Activated CD8-positive, alpha-beta T cell treated with anti-CD3 and anti-CD28 coated beads for 36 hours (primary cell): ENCODE measurements around the gene SLC43A3. TPM values are rescaled to one million over a fixed set of nuclear protein-coding genes. Genes with fewer than 3 reads are reported as not detected.

Experiments used
- ATAC-seq: fragments of 200-7000 bp; cut with Tn5 transposase; one replicate; pipeline ENCODE4 v1.10.0; 2021; ENCODE audit warnings: mild to moderate bottlenecking, moderate library complexity
- CTCF ChIA-PET: fragments of 350-600 bp; sonication (Branson Sonifier 250); formaldehyde crosslinking; loops from one replicate; lab custom pipeline; 2021; ENCODE audit warnings: antibody characterized with exemption; lab: Charles Lee
- POLR2A ChIA-PET: fragments of 350-600 bp; sonication (Branson Sonifier 250); formaldehyde crosslinking; loops from one replicate; lab custom pipeline; 2021; ENCODE audit warnings: antibody characterized with exemption; lab: Charles Lee
- DNase-seq: peaks from one replicate; pipeline ENCODE4 v3.0.0-alpha.2; 2020
- H3K27ac Mint-ChIP-seq: one replicate; pipeline ENCODE4 v1.8.0; 2021; ENCODE audit warnings: mild to moderate bottlenecking, mixed read lengths
- H3K27me3 Mint-ChIP-seq: one replicate; pipeline ENCODE4 v1.8.0; 2021; ENCODE audit warnings: mixed read lengths
- H3K36me3 Mint-ChIP-seq: one replicate; pipeline ENCODE4 v1.8.0; 2021; ENCODE audit warnings: low read depth, mixed read lengths
- H3K4me1 Mint-ChIP-seq: one replicate; pipeline ENCODE4 v1.8.0; 2021; ENCODE audit warnings: low read depth, mixed read lengths
- H3K4me3 Mint-ChIP-seq: one replicate; pipeline ENCODE4 v1.8.0; 2021; ENCODE audit warnings: mild to moderate bottlenecking, moderate library complexity, mixed read lengths
- H3K9me3 Mint-ChIP-seq: one replicate; pipeline ENCODE4 v1.8.0; 2021; ENCODE audit warnings: mixed read lengths
- intact Hi-C: fragments of 100-400 bp; cut with micrococcal nuclease; formaldehyde crosslinking; loops from one replicate; pipeline ENCODE4 v1.10.0; 2022
- total RNA-seq, 2 experiments: library from RNA; stranded (reverse); gene quantifications; one replicate each; pipeline ENCODE4 v1.2.3, GENCODE V29; 2021
- TF ChIP-seq, protein P1 (sequence below): fragments of 200-600 bp; IDR thresholded peaks from one replicate; pipeline ENCODE4 v1.8.0; 2022; ENCODE audit warnings: antibody characterized with exemption, mild to moderate bottlenecking

The SLC43A3 gene
- total RNA-seq, 2 experiments from 2014 or later = 294 to 300 TPM

DNA sequence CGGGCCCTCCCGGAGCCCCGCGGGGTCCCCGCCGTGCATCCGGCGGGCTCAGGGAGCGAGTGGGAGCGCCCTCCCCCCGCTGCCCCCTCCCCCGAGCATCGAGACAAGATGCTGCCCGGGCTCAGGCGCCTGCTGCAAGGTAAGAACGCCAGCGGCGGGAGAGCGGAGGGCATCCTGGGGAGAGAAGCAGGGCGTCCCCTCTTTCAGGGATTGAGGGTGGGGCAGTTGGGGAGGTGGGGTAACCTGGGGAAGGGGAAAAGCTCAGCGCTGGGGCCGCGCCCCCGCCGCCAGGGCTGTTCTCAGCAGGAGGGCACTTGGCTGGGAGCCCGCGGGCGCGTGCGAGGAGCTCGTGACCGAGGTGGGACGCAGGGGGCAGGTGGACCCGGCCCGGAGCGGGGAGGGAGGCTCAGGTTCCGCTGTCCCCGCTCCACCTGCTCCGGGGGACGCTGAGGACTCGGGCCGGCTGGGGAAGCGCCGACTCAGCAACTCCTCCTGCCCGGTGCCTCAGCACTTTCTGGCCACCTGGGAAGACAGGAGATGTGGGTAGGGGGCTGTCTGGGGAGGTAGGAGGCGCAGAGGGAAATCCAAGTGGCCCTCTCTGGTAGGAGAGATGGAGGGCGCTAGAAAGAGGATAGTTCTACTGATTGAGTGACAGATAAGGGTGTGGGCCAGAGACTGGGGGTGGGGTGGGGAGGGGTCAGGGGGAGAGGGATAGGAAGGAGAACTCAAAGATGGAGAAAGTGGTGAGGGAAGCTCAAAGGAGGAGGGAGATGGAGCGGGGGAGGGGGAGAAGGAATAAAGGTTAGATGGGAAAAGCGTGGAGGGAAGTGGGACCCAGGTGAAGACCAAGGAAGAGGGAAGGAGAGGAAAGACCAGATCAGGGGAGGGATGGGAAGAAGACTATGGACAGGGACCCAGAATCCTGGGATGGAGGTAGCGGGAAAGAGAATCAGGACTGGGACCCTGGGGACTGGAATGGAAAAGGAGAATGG lies 34.1 kb upstream of the SLC43A3 start:
- Mint-ChIP-seq H3K27ac (no peak overlapping the region), H3K4me3 (no peak overlapping the region), H3K27me3 (peaks cover 33% of the 10 kb centered on the region), H3K36me3 (no peaks in the 10 kb centered on the region), H3K4me1 (peaks cover 21% of the 10 kb centered on the region), H3K9me3 (no peaks in the 10 kb centered on the region)
- ChIA-PET CTCF (interaction anchor here (1.2 to 9.1 kb wide), 9 partner anchors 11 to 180 kb away, joined by 3 to 254 read pairs (median 16); partner anchors contain the start of genes SLC43A1 and TIMM10), POLR2A (interaction anchor here (1.1 to 1.5 kb wide), 4 partner anchors 13 to 36 kb away, joined by 3 to 6 read pairs (median 4); partner anchors contain the start of gene SLC43A3)
- DNase-seq (no peak), ATAC-seq (no peak)
- TF ChIP-seq, protein P1, sequence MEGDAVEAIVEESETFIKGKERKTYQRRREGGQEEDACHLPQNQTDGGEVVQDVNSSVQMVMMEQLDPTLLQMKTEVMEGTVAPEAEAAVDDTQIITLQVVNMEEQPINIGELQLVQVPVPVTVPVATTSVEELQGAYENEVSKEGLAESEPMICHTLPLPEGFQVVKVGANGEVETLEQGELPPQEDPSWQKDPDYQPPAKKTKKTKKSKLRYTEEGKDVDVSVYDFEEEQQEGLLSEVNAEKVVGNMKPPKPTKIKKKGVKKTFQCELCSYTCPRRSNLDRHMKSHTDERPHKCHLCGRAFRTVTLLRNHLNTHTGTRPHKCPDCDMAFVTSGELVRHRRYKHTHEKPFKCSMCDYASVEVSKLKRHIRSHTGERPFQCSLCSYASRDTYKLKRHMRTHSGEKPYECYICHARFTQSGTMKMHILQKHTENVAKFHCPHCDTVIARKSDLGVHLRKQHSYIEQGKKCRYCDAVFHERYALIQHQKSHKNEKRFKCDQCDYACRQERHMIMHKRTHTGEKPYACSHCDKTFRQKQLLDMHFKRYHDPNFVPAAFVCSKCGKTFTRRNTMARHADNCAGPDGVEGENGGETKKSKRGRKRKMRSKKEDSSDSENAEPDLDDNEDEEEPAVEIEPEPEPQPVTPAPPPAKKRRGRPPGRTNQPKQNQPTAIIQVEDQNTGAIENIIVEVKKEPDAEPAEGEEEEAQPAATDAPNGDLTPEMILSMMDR = no peak
- intact Hi-C loops = no loop called here

DNA sequence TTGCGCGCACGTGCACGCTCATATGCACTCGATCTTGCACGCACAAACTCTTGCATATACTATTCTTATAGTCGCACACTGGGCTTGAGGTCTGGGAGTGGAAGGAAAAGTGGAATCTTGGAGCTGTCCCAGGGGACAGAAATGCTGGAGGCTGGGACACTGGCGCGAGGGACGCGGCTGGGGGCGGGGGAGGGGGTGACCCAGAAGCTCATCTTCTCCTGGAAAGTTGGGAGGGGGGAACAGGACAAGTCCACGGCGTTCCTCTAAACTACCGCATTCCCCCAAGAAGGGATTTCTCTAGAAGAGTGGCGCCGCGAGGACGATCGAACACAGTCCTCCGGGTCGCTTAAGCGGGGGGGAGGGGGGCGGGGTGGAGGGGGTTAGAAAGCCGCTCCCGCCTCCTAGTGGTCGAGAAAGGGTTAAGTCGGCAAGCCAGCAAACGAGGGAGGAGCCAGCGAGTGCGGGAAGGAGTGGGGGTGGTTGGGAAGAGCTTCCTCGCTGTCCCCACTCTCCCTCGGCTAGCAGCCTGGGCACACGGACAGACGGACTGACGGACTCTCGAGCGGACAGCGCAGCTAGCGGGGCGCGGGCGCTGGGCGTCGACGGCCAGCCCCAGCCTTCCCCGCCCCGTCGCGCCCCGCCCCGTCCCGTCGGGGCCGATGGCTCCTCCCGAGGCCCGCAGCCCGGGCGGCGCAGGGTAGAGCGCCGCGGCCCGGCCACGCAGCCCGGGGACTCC lies 33.3 kb upstream of the SLC43A3 start, which contains the start of gene RTN4RL2:
RTN4RL2 (plus strand) TSS at position 507 of the 736 bp plus-strand sequence. CDS start 338 bp downstream, outside the sequence.
- ChIA-PET POLR2A (interaction anchor here (0.6 to 1.5 kb wide), 6 partner anchors 13 to 35 kb away, joined by 3 to 6 read pairs (median 4); partner anchors contain the start of gene SLC43A3), CTCF (interaction anchor here (0.7 to 9.1 kb wide), 13 partner anchors 10 to 181 kb away, joined by 3 to 254 read pairs (median 6); partner anchors contain the start of genes PRG2, SLC43A1, SLC43A3 and TIMM10)
- H3K27ac Mint-ChIP-seq = no peak within 1 kb of the TSS
- H3K9me3 Mint-ChIP-seq = no peaks in the 10 kb centered on the region
- DNase-seq (peak; percentile 71), ATAC-seq (peak; percentile 54)
- no peaks in the 10 kb centered on the region for H3K36me3 Mint-ChIP-seq
- H3K4me1 Mint-ChIP-seq = peaks cover 21% of the 10 kb centered on the region
- peak within 1 kb of the TSS; percentile 69 for H3K4me3 Mint-ChIP-seq
- peaks cover 33% of the 10 kb centered on the region for H3K27me3 Mint-ChIP-seq
- intact Hi-C loops = no loop called here
- TF ChIP-seq, protein P1 = peak; percentile 77

DNA sequence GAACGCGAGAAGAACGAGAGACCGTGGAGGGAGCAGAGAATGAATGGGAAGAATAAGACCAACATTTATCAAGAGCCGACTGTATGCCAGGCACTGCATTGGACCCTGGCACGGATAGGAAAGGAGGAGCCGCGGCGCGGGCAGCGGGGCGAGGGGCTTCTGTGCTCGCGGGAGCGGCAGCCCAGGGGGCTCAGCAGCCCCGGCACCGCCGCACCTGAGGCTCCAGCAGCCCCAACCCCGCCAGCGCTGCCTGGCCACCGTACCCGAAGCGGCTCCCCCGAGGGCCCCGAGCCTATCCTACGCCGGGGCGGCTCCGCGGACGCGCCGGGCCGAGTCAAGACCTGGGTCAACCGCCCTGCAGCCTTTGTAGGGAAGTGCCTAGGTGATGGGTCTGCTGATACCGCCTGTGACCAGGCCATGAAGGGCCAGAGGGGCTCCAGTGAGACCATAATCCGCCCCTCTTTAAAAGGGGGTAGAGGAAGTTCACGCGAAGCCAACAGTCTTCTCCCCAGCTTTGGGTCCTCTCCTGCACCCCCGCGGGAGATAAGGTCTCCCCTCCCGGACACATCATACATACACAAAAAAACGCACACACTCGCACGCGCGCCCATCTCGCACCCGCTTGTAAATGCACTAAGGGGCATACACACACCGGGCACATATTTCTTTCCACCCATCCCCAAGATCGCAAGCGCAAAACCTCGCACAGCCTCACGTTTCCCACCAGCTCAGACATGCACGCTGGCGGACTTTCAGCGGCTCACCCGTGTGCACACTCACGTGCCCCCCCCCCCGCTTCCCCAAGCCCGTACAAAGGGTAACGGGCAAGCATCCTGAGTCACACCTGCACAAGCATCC lies 32.5 kb upstream of the SLC43A3 start:
- ChIA-PET CTCF (interaction anchor here (0.7 to 9.1 kb wide), 30 partner anchors 9 to 194 kb away, joined by 3 to 254 read pairs (median 14); partner anchors contain the start of genes PRG2, SLC43A1, SLC43A3 and TIMM10), POLR2A (interaction anchor here (0.6 to 2.4 kb wide), 9 partner anchors 13 to 72 kb away, joined by 3 to 10 read pairs (median 5); no protein-coding TSS in a partner anchor)
- intact Hi-C loops = loop anchor here (2.0 kb wide), 1 partner anchor 21 kb away; no protein-coding TSS in a partner anchor
- ATAC-seq (peak; percentile 4), DNase-seq (peak; percentile 50)
- TF ChIP-seq, protein P1 = no peak
- no peaks in the 10 kb centered on the region for H3K36me3 Mint-ChIP-seq
- H3K4me1 Mint-ChIP-seq = peaks cover 21% of the 10 kb centered on the region
- H3K4me3 Mint-ChIP-seq = peak overlapping the region; percentile 69
- H3K27ac Mint-ChIP-seq = no peak overlapping the region
- H3K9me3 Mint-ChIP-seq = no peaks in the 10 kb centered on the region
- peaks cover 33% of the 10 kb centered on the region for H3K27me3 Mint-ChIP-seq
